Lung (tissue), 12 donors: Measurements from ENCODE around the gene CPEB4. TPM values are rescaled to one million over a fixed set of nuclear protein-coding genes. Genes with fewer than 3 reads are reported as not detected.

Experiments used
- ATAC-seq: fragments of 200-7000 bp; cut with Tn5 transposase; one replicate; pipeline ENCODE4 v1.9.1; 2020; ENCODE audit warnings: moderate number of reproducible peaks; ENCODE audit not compliant: insufficient read depth, low FRiP score
- DNase-seq, 3 donors: peaks; one replicate each; pipeline ENCODE4 v3.0.0-alpha.2; 2013 to 2017
- H3K27ac ChIP-seq, 2 donors: one replicate each; pipeline ENCODE4 v1.5.1; 2013; ENCODE audit warnings: mild to moderate bottlenecking in 2 of 2, moderate library complexity in 2 of 2, control low read depth in 1 of 2, inconsistent platforms in 1 of 2, low read depth in 1 of 2, low read length in 1 of 2
- H3K27me3 ChIP-seq, 3 donors: one replicate each; pipeline ENCODE4 v1.5.1; 2013; ENCODE audit warnings: low read length in 2 of 3; ENCODE audit not compliant: control insufficient read depth in 3 of 3, insufficient read depth in 3 of 3
- H3K36me3 ChIP-seq, 4 donors: one replicate each; pipeline ENCODE4 v1.5.1; 2013; ENCODE audit warnings: low read length in 4 of 4, mild to moderate bottlenecking in 1 of 4, moderate library complexity in 1 of 4; ENCODE audit not compliant: control insufficient read depth in 4 of 4, insufficient read depth in 4 of 4
- H3K4me1 ChIP-seq, 5 donors: one replicate each; pipeline ENCODE4 v1.5.1; 2013; ENCODE audit warnings: low read length in 5 of 5, mild to moderate bottlenecking in 2 of 5, moderate library complexity in 1 of 5; ENCODE audit not compliant: control insufficient read depth in 5 of 5, insufficient read depth in 5 of 5
- H3K4me3 ChIP-seq: one replicate; pipeline ENCODE4 v1.5.1; 2013; ENCODE audit warnings: mild to moderate bottlenecking, control low read depth, moderate library complexity
- H3K9ac ChIP-seq, 2 donors: one replicate each; pipeline ENCODE4 v1.5.1; 2013; ENCODE audit warnings: low read length in 2 of 2, control low read depth in 1 of 2; ENCODE audit not compliant: insufficient read depth in 1 of 2
- H3K9me3 ChIP-seq, 4 donors: one replicate each; pipeline ENCODE4 v1.5.1; 2013; ENCODE audit warnings: low read length in 3 of 4, mild to moderate bottlenecking in 1 of 4, moderate library complexity in 1 of 4; ENCODE audit not compliant: control insufficient read depth in 4 of 4, insufficient read depth in 3 of 4
- WGBS, 2 donors: extraction: QIAGEN DNeasy Blood & Tissue Kit; methylation state at CpG; one replicate each; pipeline ENCODE4 v1.1.7; 2013; 5-methylcytosine and 5-hydroxymethylcytosine counted together
- polyA plus RNA-seq, 2 donors: library from polyadenylated mRNA; stranded (reverse); fragments of 200-250 nt; gene quantifications; one replicate each; pipeline ENCODE4 v1.2.1, GENCODE V29; 2013
- total RNA-seq, 2 donors: library from RNA; depleted of rRNA in 1 of 2; stranded (reverse); fragments of >200 nt in 1 of 2; gene quantifications; one replicate each; pipeline ENCODE4 v1.2.1, GENCODE V29; 2014 to 2021
- TF ChIP-seq, protein P1 (sequence below): IDR thresholded peaks from 2 replicates; pipeline ENCODE4 v1.5.1; 2012; ENCODE audit warnings: mild to moderate bottlenecking; ENCODE audit errors: control extremely low read depth, extremely low read depth
- donor health status: control.
- donor health status: control.
- donor health status: Bipolar disorder and iron deficiency.
- donor health status: healthy.
- donor health status: DM: yes; HTN: yes; CAD: no.

CPEB4 gene
- total and polyA plus RNA-seq, 4 donors, result 9.1 to 62.2 (median 39.1) TPM

DNA sequence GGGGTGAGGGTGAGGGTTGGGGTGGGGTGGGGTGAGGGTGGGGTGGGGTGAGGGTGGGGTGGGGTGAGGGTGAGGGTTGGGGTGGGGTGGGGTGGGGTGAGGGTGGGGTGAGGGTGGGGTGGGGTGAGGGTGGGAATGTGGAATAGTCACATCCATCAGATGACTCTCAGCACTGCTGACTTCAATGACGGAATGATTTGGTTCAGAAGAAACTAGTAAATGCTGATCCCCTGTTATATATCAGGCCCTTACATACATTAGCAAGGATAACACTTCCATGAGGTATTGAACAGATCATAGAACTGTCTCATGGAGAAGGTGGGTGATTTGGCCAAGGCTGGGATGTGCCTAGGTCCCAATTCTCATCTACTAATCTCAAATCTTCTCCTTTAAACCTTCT, 76.4 kb downstream of the CPEB4 start:
- WGBS, 2 donors, result 60 to 67% methylated on average over 1 of the region's 1 CpG
- no peak overlapping the region for H3K27ac ChIP-seq
- no peaks in the 10 kb centered on the region for H3K27me3 ChIP-seq
- TF ChIP-seq, protein P1, sequence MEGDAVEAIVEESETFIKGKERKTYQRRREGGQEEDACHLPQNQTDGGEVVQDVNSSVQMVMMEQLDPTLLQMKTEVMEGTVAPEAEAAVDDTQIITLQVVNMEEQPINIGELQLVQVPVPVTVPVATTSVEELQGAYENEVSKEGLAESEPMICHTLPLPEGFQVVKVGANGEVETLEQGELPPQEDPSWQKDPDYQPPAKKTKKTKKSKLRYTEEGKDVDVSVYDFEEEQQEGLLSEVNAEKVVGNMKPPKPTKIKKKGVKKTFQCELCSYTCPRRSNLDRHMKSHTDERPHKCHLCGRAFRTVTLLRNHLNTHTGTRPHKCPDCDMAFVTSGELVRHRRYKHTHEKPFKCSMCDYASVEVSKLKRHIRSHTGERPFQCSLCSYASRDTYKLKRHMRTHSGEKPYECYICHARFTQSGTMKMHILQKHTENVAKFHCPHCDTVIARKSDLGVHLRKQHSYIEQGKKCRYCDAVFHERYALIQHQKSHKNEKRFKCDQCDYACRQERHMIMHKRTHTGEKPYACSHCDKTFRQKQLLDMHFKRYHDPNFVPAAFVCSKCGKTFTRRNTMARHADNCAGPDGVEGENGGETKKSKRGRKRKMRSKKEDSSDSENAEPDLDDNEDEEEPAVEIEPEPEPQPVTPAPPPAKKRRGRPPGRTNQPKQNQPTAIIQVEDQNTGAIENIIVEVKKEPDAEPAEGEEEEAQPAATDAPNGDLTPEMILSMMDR, result no peak
- H3K9me3 ChIP-seq, result no peaks in the 10 kb centered on the region
- ATAC-seq (no peak), DNase-seq (no peak)
- peaks cover 0 to 5% (median 0%) of the 10 kb centered on the region in 4 donors for H3K36me3 ChIP-seq
- H3K4me3 ChIP-seq, result no peak overlapping the region
- peaks cover 0 to 9% (median 2%) of the 10 kb centered on the region in 5 donors for H3K4me1 ChIP-seq
- H3K9ac ChIP-seq, result no peak overlapping the region

DNA sequence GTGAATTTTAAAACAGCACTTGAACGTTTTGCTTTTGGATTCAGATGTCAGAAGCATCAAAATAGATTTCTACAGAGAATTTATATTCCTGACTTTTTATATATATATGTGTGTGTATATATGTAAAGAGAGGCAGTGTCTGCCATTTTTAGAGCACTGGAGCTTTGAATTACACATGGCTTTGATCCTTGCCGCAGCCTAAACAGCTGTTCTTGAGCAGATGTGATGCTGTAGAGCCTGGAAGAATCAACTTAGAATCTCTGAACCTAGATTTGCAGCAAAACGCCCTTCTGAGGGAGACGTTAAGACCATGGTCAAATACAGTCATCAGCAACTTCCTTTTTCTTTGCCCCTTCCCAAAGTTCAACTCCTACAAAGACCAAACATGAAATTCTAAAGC, 79.1 kb downstream of the CPEB4 start:
- H3K9me3 ChIP-seq, result no peaks in the 10 kb centered on the region
- no peak overlapping the region for H3K27ac ChIP-seq
- H3K27me3 ChIP-seq, result no peaks in the 10 kb centered on the region
- TF ChIP-seq, protein P1, result no peak
- H3K36me3 ChIP-seq, result no peaks in the 10 kb centered on the region
- WGBS, 2 donors, result 50 to 58% methylated on average over 4 of the region's 4 CpGs
- H3K4me3 ChIP-seq, result no peak overlapping the region
- H3K4me1 ChIP-seq, result peaks cover 0 to 9% (median 2%) of the 10 kb centered on the region in 5 donors
- DNase-seq (no peak), ATAC-seq (no peak)
- no peak overlapping the region for H3K9ac ChIP-seq

DNA sequence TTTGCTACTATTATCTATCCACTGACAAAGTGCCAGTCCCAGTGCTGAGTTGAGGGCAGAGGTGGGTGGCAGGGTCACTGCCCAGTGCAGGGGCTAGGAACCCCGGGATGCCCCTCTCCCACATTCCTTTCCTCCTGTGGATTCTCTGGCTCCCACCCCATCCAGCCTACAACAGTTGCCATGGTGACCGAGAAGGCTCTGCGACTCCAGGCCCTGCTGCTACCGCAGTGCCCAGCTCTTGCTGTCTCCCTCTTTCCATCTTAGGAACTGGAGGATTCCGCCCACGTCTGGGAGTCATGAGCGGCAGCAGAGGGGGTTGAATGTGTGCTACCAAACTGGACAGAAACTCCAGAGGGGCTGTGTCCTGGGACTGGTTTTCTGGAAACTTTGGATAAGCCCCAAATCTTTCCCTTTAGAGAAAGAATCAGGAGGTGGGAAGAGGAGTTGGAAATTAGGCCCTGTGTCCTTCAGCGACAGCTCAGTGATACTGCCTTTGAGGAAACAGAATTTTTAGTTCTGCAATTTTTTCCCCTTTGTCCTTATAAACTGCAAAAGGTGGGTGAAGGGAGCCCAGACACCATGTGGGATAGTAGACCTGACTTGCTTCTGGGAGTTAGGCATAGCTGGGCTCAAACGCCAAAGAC, 80.1 kb downstream of the CPEB4 start:
- 82% methylated on average over 9 of the region's 9 CpGs for WGBS, 2 donors
- H3K4me3 ChIP-seq, result no peak overlapping the region
- H3K27ac ChIP-seq, result no peak overlapping the region
- TF ChIP-seq, protein P1, result no peak
- H3K9ac ChIP-seq, result no peak overlapping the region
- no peak for DNase-seq
- no peaks in the 10 kb centered on the region for H3K36me3 ChIP-seq
- no peaks in the 10 kb centered on the region for H3K9me3 ChIP-seq
- no peaks in the 10 kb centered on the region for H3K27me3 ChIP-seq
- no peak for ATAC-seq
- peaks cover 0 to 8% (median 0%) of the 10 kb centered on the region in 5 donors for H3K4me1 ChIP-seq
